HL-60/S4 (cell line): Measurements from ENCODE around the gene AKAP14.
"Not testable (repeated sequence)": the region's sequence is repeated elsewhere in the genome, so short reads cannot be mapped to it uniquely, and the experiment has no call there.

ENCODE experiments used
- in situ Hi-C: fragments of 300-500 bp; cut with MboI; formaldehyde crosslinking; loops from 2 replicates; pipeline ENCODE4 v1.14.3; 2022; ENCODE audit warnings: low sequenced_read_pairs

AKAP14 gene

DNA sequence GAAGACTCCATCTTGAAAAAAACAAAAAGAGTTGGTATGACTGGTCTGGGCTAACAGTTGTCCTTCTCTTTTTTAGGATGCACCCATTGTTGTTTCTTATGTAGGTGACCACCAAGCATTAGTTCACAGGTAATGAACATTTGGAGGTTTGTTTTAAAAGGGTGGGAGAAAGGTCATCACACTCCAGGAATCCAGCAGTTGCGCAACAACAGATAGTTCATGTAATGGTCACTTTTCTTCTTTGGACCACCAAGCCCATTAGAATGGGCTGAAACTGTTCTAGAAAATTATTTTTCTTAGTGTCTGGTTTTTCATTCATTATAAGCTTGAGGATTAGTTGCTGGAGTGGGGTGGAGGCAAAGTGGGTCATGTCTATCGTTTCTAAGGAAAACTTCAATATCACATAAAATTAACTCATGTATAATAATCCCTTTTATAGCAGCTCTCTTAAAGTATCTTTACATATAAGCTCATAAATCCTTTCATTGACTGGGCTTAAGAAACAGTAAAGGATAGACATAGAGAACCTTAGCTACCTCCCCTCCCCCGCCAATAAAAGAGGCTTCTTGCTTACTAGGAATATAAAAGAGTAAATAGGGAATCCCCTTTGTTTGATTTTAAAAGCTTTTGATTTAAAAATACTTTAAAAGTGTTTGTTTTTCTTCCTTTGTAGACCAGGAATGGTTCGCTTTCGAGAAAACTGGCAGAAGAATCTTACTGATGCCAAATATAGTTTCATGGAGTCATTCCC lies 24.3 kb downstream of the AKAP14 start:
- in situ Hi-C loops: no loop called here

DNA sequence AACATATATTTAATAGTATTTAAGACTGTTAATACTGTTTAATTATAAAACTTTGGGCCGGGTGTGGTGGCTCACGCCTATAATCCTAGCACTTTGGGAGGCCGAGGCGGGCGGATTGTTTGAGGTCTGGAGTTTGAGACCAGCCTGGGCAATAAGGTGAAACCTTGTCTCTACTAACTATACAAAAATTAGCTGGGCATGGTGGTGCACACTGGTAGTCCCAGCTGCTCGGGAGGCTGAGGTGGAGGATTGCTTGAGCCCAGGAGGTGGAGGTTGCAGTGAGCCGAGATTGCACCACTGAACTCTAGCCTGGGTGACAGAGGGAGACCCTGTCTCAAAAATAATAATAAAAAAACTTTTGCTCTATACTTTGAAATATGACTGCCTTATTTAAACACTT lies 26.7 kb downstream of the AKAP14 start:
- in situ Hi-C loops: not testable (repeated sequence)

DNA sequence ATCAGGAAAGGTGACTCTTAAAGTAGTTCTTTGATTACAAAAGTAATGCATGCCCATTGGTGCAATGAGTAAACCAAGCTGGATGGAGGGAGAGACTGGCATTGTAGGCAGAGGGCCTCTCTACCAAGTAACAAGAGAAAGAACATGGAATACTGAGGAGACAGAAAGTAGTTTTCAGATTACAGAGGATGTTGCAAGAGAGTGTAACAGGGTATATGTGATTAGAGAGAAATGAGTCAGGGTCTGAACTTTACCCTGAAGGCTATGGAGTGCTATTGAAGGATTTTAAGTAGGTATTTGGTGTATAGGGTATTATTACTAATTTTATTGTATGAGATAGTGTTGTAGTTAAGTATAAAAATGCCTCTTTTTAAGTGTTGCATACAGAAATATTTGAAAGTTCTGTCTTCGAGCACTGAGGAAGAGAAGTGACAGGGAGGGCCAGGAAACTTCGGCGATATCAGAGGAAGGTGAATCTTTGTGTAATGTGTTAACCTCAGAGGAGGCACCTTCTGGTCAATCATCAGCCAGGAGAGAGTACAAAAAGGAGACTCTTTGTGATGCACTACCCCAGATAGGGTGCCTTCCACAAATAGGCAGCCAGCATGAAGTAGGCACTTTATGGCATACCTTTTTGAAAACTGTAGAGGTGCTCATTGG lies 39.7 kb downstream of the AKAP14 start:
- in situ Hi-C loops: no loop called here

DNA sequence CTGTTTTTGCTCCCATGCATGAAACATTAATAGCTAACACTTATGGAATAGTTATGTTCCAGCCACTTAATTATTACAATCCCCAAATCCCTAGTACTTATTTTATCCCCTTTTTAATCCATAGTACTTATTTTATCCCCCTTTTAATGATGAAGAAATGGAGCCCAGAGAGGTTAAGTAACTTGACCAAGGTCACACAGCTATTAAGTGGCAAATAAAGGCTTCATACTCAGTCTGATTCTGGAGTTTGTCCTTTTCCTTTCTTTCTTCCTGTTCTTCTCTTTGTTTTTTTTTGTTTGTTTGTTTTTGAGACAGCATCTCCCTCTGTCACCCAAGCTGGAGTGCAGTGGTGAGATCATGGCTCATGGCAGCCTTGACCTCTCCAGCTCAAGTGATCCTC lies 45.6 kb downstream of the AKAP14 start:
- in situ Hi-C loops: no loop called here

DNA sequence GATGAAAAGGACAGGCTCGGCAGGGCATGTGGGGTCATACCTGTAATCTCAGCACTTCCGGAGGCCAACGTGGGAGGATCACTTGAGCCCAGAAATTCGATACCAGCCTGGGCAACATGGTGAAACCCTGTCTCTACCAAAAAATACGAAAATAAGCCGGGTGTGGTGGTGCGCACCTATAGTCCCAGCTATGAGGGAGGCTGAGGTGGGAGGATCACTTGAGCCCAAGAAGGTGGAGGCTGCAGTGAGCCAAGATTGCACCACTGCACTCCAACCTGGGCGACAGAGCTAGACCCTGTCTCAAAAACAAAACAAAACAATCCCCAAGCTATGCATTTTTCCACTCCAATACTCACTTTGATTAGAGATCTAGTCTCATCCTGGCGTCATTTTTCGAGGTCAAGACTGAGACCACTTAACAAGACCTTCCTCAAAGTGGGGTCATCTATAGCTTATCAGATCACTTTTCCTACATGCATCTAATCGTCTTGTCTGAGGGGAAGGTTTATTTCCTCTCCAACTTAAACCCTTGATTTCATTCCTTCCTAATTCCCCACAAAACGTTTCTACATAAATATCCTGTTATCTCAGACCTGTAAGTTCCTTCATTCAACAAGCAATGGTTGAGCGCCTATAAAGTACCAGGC lies 46.6 kb downstream of the AKAP14 start:
- in situ Hi-C loops: no loop called here

DNA sequence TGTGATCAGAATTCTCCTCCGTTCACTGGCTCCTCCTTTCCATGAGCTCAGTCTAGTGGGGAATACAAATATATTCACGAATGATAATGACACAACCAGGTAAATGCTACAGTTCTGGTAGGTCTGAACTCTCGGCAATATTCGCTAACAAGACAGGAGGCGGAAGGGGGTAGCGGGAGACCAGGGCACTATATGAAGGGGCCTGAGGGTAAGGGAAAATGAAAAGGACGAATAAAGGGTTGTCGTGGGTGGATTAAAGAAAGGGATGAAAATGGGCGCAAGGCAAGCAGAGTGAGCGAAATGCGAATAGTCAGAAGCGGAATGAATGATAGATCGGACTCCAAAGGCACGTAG lies 47.1 kb downstream of the AKAP14 start:
- in situ Hi-C loops: no loop called here

DNA sequence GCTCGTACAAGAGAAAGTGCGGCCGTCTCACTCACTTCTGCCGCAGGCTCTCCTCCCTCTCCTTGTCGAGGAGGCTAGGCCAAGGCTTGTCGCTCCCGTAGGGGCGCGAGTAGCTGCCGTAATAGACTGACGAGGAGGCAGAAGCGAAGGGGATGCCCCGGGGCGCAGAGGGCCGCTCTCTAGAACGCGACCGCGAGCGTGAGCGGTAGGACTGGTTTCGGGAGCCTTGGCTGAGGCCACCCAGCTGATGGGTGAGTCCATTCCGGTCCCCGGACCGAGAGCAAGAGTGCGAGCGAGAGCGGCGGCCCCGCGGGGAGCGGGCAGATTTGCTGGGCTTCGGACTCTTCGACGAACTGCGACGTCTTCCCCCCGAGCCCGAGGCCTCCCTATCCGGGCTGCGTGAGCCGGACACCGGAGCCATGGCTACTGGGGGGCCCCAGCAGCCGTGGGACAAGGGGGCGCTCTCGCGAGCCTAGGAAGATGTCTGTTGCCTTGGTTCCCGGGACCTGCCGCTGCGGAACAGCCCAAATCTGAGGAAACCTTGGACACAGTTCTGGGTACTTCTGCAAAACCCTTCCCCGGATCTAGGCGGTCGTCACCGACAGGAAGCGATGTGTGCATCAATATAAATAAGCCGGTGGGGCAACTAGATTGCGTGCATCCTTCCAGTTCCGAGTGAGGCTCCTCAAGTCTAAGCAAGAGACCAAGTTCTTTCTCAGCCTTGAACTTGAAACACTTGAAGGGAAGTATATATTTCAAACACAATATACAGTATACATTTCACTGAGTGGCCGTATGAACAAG lies 47.7 kb downstream of the AKAP14 start, which contains the start of gene NKAP:
Gene NKAP (minus strand): TSS at position 567 of the 804 bp plus-strand sequence. CDS start 146 bp downstream, at position 421.
- in situ Hi-C loops: no loop called here

DNA sequence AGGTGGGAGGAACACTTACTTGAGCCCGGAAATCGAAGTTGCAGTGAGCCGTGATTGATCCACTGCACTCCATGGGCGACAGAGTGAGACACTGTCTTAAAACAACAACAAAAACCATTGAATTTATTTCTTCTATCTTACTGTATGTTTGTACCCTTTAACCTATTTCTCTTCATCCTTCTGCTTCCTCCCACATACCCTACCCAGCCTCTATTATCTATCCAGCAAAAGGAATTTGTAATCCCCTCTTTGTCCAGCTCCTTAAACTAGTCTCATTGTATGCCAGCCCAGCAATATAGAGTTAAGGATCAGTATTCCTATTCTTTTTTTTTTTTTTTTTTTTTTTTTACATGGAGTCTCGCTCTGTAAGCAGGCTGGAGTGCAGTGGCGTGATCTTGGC lies 49.8 kb downstream of the AKAP14 start:
- in situ Hi-C loops: no loop called here

DNA sequence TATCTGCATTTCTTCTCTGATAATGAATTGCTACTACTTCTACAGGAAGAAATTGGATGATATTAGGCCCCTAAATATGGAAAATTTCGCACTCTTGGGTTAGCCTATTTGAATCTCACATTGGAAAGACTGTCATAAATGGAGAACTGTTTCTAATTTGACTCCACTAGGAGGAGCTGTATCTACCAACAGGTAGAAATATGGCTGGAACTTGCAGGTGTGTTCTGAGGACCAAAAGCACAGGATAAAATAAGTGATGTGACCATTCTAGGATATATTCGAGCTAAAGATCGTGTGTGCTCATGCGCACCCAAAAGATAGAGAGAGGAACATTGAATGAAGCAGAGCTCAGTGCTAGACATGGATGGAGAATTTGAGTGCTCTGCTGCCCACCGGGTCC lies 52.7 kb downstream of the AKAP14 start:
- in situ Hi-C loops: no loop called here

DNA sequence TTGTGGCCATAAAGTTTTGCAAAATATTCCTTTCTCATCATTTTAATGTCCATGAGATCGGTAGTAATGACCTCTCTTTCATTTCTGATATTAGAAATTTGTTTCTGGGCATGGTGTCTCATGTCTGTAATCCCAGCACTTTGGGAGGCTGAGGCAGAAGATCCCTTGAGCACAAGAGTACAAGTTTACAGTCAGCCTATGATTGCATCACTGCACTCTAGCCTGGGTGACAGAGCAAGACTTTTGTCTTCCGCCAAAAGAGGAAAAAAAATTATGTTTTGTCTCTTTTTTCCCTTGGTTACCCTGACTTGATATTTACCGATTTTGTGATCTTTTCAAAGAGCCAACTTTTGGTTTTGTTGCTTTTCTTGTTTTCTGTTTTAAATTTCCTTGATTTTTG lies 58.7 kb downstream of the AKAP14 start:
- in situ Hi-C loops: no loop called here

DNA sequence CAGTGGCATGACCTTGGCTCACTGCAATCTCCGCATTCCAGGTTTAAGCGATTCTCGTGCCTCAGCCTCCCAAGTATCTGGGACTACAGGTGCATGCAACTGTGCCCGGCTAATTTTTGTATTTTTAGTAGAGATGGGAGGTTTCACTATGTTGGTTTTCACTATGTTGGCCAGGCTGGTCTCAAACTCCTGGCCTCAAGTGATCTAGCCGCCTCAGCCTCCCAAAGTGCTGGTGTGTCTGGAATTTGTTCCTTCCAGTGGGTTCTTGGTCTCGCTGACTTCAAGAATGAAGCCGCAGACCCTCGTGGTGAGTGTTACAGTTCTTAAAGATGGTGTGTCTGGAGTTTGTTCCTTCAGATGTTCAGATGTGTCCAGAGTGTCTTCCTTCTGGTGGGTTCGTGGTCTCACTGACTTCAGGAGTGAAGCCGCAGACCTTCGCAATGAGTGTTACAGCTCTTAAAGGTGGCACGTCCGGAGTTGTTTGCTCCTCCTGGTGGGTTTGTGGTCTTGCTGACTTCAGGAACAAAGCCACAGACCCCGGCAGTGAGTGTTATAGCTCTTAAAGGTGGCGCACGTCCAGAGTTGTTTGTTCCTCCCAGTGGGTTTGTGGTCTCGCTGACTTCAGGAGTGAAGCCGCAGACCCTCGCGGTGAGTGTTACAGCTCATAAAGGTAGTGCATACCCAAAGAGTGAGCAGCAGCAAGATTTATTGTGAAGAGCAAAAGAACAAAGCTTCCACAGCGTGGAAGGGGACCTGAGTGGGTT lies 60.3 kb downstream of the AKAP14 start:
- in situ Hi-C loops: not testable (repeated sequence)

DNA sequence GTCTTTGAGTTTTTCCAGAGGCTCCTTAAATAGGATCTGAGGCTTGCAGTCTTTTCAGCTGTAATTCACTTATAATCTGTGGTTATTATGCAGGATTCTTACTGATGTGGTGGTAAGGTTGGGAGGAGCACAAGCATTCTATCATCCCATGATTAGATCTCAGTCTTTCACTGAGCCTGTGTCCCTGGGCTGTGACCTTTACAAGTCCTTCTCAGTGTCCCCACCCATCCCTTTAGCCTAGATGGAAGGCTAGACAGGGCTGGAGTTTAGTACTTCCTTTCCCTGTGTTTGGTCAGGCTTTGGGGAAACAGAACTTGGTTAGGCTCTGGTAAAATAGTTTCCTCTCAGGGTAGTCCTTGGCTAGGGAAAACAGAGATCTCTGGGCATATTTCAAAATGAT lies 64.9 kb downstream of the AKAP14 start:
- in situ Hi-C loops: no loop called here

DNA sequence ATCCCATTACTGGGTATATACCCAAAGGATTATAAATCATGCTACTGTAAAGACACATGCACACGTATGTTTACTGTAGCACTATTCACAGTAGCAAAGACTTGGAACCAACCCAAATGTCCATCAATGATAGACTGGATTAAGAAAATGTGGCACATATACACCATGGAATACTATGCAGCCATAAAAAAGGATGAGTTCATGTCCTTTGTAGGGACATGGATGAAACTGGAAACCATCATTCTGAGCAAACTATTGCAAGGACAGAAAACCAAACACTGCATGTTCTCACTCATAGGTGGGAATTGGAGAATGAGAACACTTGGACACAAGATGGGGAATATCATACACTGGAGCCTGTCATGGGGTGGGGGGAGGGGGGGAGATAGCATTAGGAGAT lies 71.1 kb downstream of the AKAP14 start:
- in situ Hi-C loops: not testable (repeated sequence)
